ENCODE measurements around the gene ACAA2.
A peak's percentile ranks its signal among the peaks of the same experiment; 100 is the strongest.

ACAA2 gene

GRCh38 chr18:49853011-49853410, 39.7 kb upstream of the ACAA2 start:
- Histone ChIP-seq H3K36me3 (ENCODE audit: control insufficient read depth, insufficient read depth, low read length) (no peaks in the 10 kb centered on the region), H3K27me3 (ENCODE audit: control insufficient read depth, insufficient read depth, low read length) (no peaks in the 10 kb centered on the region), H3K4me3 (ENCODE audit: low read length) (no peak overlapping the region), H3K9me3 (ENCODE audit: control insufficient read depth, low read length) (no peaks in the 10 kb centered on the region), H3K9ac (ENCODE audit: low read length) (no peak overlapping the region), H3K4me1 (ENCODE audit: control insufficient read depth, insufficient read depth, low read length) (peaks cover 42% of the 10 kb centered on the region)

- Histone ChIP-seq H3K9ac (ENCODE audit: low read length) (no peak overlapping the region), H3K4me1 (ENCODE audit: control insufficient read depth, insufficient read depth, low read length) (peaks cover 38% of the 10 kb centered on the region), H3K4me3 (ENCODE audit: low read length) (no peak overlapping the region), H3K36me3 (ENCODE audit: control insufficient read depth, insufficient read depth, low read length) (no peaks in the 10 kb centered on the region), H3K9me3 (ENCODE audit: control insufficient read depth, low read length) (no peaks in the 10 kb centered on the region), H3K27me3 (ENCODE audit: control insufficient read depth, insufficient read depth, low read length) (no peaks in the 10 kb centered on the region)
Observed at GRCh38 chr18:49851624-49852023, 38.3 kb upstream of the ACAA2 start.

- Histone ChIP-seq H3K4me1 (ENCODE audit: control insufficient read depth, insufficient read depth, low read length) (peaks cover 45% of the 10 kb centered on the region), H3K27me3 (ENCODE audit: control insufficient read depth, insufficient read depth, low read length) (no peaks in the 10 kb centered on the region)
Observed at GRCh38 chr18:49850636-49851035, 37.3 kb upstream of the ACAA2 start.

GRCh38 chr18:49849331-49850217, 36.2 kb upstream of the ACAA2 start:
- Histone ChIP-seq H3K4me3 (ENCODE audit: low read length) (peak overlapping the region; percentile 17), H3K4me1 (ENCODE audit: control insufficient read depth, insufficient read depth, low read length) (peaks cover 48% of the 10 kb centered on the region), H3K36me3 (ENCODE audit: control insufficient read depth, insufficient read depth, low read length) (no peaks in the 10 kb centered on the region), H3K27me3 (ENCODE audit: control insufficient read depth, insufficient read depth, low read length) (no peaks in the 10 kb centered on the region), H3K9me3 (ENCODE audit: control insufficient read depth, low read length) (no peaks in the 10 kb centered on the region), H3K9ac (ENCODE audit: low read length) (peak overlapping the region; percentile 62)

More at GRCh38 chr18:49850636-49851035, 37.3 kb upstream of the ACAA2 start:
- no peak overlapping the region for H3K4me3 ChIP-seq (ENCODE audit: low read length)
- no peaks in the 10 kb centered on the region for H3K9me3 ChIP-seq (ENCODE audit: control insufficient read depth, low read length)
- peak overlapping the region; percentile 62 for H3K9ac ChIP-seq (ENCODE audit: low read length)
- no peaks in the 10 kb centered on the region for H3K36me3 ChIP-seq (ENCODE audit: control insufficient read depth, insufficient read depth, low read length)

GRCh38 chr18:49848115-49848514, 34.8 kb upstream of the ACAA2 start:
- Histone ChIP-seq H3K9me3 (ENCODE audit: control insufficient read depth, low read length) (no peaks in the 10 kb centered on the region), H3K4me1 (ENCODE audit: control insufficient read depth, insufficient read depth, low read length) (peaks cover 44% of the 10 kb centered on the region), H3K36me3 (ENCODE audit: control insufficient read depth, insufficient read depth, low read length) (peaks cover 5% of the 10 kb centered on the region), H3K9ac (ENCODE audit: low read length) (peak overlapping the region; percentile 62), H3K27me3 (ENCODE audit: control insufficient read depth, insufficient read depth, low read length) (no peaks in the 10 kb centered on the region), H3K4me3 (ENCODE audit: low read length) (peak overlapping the region; percentile 17)

- Histone ChIP-seq H3K36me3 (ENCODE audit: control insufficient read depth, insufficient read depth, low read length) (peaks cover 11% of the 10 kb centered on the region), H3K9ac (ENCODE audit: low read length) (no peak overlapping the region), H3K27me3 (ENCODE audit: control insufficient read depth, insufficient read depth, low read length) (no peaks in the 10 kb centered on the region), H3K4me3 (ENCODE audit: low read length) (no peak overlapping the region), H3K4me1 (ENCODE audit: control insufficient read depth, insufficient read depth, low read length) (peaks cover 44% of the 10 kb centered on the region), H3K9me3 (ENCODE audit: control insufficient read depth, low read length) (no peaks in the 10 kb centered on the region)
Observed at GRCh38 chr18:49847524-49847923, 34.2 kb upstream of the ACAA2 start.

GRCh38 chr18:49846718-49847470, 33.6 kb upstream of the ACAA2 start:
- no peak overlapping the region for H3K9ac ChIP-seq (ENCODE audit: low read length)
- H3K27me3 ChIP-seq (ENCODE audit: control insufficient read depth, insufficient read depth, low read length): no peaks in the 10 kb centered on the region
- H3K36me3 ChIP-seq (ENCODE audit: control insufficient read depth, insufficient read depth, low read length): peaks cover 12% of the 10 kb centered on the region
- H3K4me1 ChIP-seq (ENCODE audit: control insufficient read depth, insufficient read depth, low read length): peaks cover 44% of the 10 kb centered on the region
- H3K4me3 ChIP-seq (ENCODE audit: low read length): no peak overlapping the region
- H3K9me3 ChIP-seq (ENCODE audit: control insufficient read depth, low read length): no peaks in the 10 kb centered on the region

- Histone ChIP-seq H3K27me3 (ENCODE audit: control insufficient read depth, insufficient read depth, low read length) (no peaks in the 10 kb centered on the region), H3K9ac (ENCODE audit: low read length) (no peak overlapping the region), H3K36me3 (ENCODE audit: control insufficient read depth, insufficient read depth, low read length) (peaks cover 12% of the 10 kb centered on the region), H3K9me3 (ENCODE audit: control insufficient read depth, low read length) (no peaks in the 10 kb centered on the region), H3K4me1 (ENCODE audit: control insufficient read depth, insufficient read depth, low read length) (peaks cover 44% of the 10 kb centered on the region), H3K4me3 (ENCODE audit: low read length) (no peak overlapping the region)
Observed at GRCh38 chr18:49846361-49846662, 33.0 kb upstream of the ACAA2 start.

- Histone ChIP-seq H3K4me1 (ENCODE audit: control insufficient read depth, insufficient read depth, low read length) (peaks cover 40% of the 10 kb centered on the region), H3K4me3 (ENCODE audit: low read length) (no peak overlapping the region), H3K36me3 (ENCODE audit: control insufficient read depth, insufficient read depth, low read length) (peaks cover 12% of the 10 kb centered on the region), H3K9ac (ENCODE audit: low read length) (no peak overlapping the region), H3K9me3 (ENCODE audit: control insufficient read depth, low read length) (no peaks in the 10 kb centered on the region), H3K27me3 (ENCODE audit: control insufficient read depth, insufficient read depth, low read length) (no peaks in the 10 kb centered on the region)
Observed at GRCh38 chr18:49845629-49846360, 32.5 kb upstream of the ACAA2 start.

- Histone ChIP-seq H3K36me3 (ENCODE audit: control insufficient read depth, insufficient read depth, low read length) (peaks cover 17% of the 10 kb centered on the region), H3K27me3 (ENCODE audit: control insufficient read depth, insufficient read depth, low read length) (no peaks in the 10 kb centered on the region), H3K9ac (ENCODE audit: low read length) (no peak overlapping the region), H3K9me3 (ENCODE audit: control insufficient read depth, low read length) (no peaks in the 10 kb centered on the region), H3K4me3 (ENCODE audit: low read length) (no peak overlapping the region), H3K4me1 (ENCODE audit: control insufficient read depth, insufficient read depth, low read length) (peaks cover 32% of the 10 kb centered on the region)
Observed at GRCh38 chr18:49844903-49845302, 31.6 kb upstream of the ACAA2 start.

- peaks cover 23% of the 10 kb centered on the region for H3K4me1 ChIP-seq (ENCODE audit: control insufficient read depth, insufficient read depth, low read length)
- H3K27me3 ChIP-seq (ENCODE audit: control insufficient read depth, insufficient read depth, low read length): no peaks in the 10 kb centered on the region
- no peak overlapping the region for H3K4me3 ChIP-seq (ENCODE audit: low read length)
- no peak overlapping the region for H3K9ac ChIP-seq (ENCODE audit: low read length)
- H3K36me3 ChIP-seq (ENCODE audit: control insufficient read depth, insufficient read depth, low read length): peaks cover 21% of the 10 kb centered on the region
- H3K9me3 ChIP-seq (ENCODE audit: control insufficient read depth, low read length): no peaks in the 10 kb centered on the region
Observed at GRCh38 chr18:49843778-49844625, 30.7 kb upstream of the ACAA2 start.
